GM12872 (cell line): Measurements from ENCODE around the gene PDPK1.
A peak's percentile ranks its signal among the peaks of the same experiment; 100 is the strongest.

Source experiments
- CTCF ChIP-seq: IDR thresholded peaks from 3 replicates; pipeline ENCODE4 v1.5.1; 2011; ENCODE audit warnings: low read depth, mild to moderate bottlenecking, low read length, moderate library complexity; ENCODE audit not compliant: insufficient read depth

Gene PDPK1

GRCh38 chr16:2639071-2639721, 101.4 kb downstream of the PDPK1 start:
- TF ChIP-seq CTCF: peak; percentile 29; the same call in 1 of the 3 replicates
